ENCODE data around the gene MRPL41.

MRPL41 gene

GRCh38 chr9:137575716-137576411 is 24.2 kb downstream of the MRPL41 start:
- Histone ChIP-seq H3K4me3 (ENCODE audit: extremely low read depth, insufficient read depth, low read length, poor library complexity, severe bottlenecking) (no peak overlapping the region), H3K9me3 (ENCODE audit: control insufficient read depth, low read length) (no peaks in the 10 kb centered on the region), H3K27ac (ENCODE audit: low read depth, low read length, severe bottlenecking) (no peak overlapping the region)

GRCh38 chr9:137578518-137579258 is 27.0 kb downstream of the MRPL41 start, which contains the start of gene DPH7:
TSS of gene DPH7 (minus strand) at chr9:137578925. CDS start at chr9:137578777, 148 bp downstream.
- 4 to 6% methylated on average over 81 to 82 of the region's 82 CpGs for WGBS, 2 experiments (ENCODE audit: insufficient coverage in 2 of 2)
- Histone ChIP-seq H3K36me3 (ENCODE audit: control insufficient read depth, insufficient read depth, low read length) (peaks cover 58% of the 10 kb centered on the region), H3K9me3 (ENCODE audit: control insufficient read depth, low read length) (no peaks in the 10 kb centered on the region), H3K27ac (ENCODE audit: low read depth, low read length, severe bottlenecking) (peak within 1 kb of the TSS; percentile 73), H3K4me1 (ENCODE audit: control insufficient read depth, insufficient read depth, low read length, poor library complexity, severe bottlenecking) (peaks cover 8% of the 10 kb centered on the region), H3K4me3 (ENCODE audit: extremely low read depth, insufficient read depth, low read length, poor library complexity, severe bottlenecking) (peak within 1 kb of the TSS; percentile 93)

More at GRCh38 chr9:137575716-137576411, 24.2 kb downstream of the MRPL41 start:
- peaks cover 8% of the 10 kb centered on the region for H3K4me1 ChIP-seq (ENCODE audit: control insufficient read depth, insufficient read depth, low read length, poor library complexity, severe bottlenecking)
- WGBS, 2 experiments (ENCODE audit: insufficient coverage in 2 of 2): 98 to 100% methylated on average over 2 to 6 of the region's 12 CpGs
- H3K36me3 ChIP-seq (ENCODE audit: control insufficient read depth, insufficient read depth, low read length): peaks cover 52% of the 10 kb centered on the region

GRCh38 chr9:137579259-137579604 is 27.6 kb downstream of the MRPL41 start:
- Histone ChIP-seq H3K36me3 (ENCODE audit: control insufficient read depth, insufficient read depth, low read length) (peaks cover 59% of the 10 kb centered on the region), H3K4me3 (ENCODE audit: extremely low read depth, insufficient read depth, low read length, poor library complexity, severe bottlenecking) (peak overlapping the region; percentile 93), H3K9me3 (ENCODE audit: control insufficient read depth, low read length) (no peaks in the 10 kb centered on the region), H3K4me1 (ENCODE audit: control insufficient read depth, insufficient read depth, low read length, poor library complexity, severe bottlenecking) (peaks cover 8% of the 10 kb centered on the region), H3K27ac (ENCODE audit: low read depth, low read length, severe bottlenecking) (peak overlapping the region; percentile 64)
- WGBS, 2 experiments (ENCODE audit: insufficient coverage in 2 of 2): 67 to 72% methylated on average over 16 to 19 of the region's 19 CpGs

GRCh38 chr9:137580209-137580953 is 28.7 kb downstream of the MRPL41 start:
- Histone ChIP-seq H3K9me3 (ENCODE audit: control insufficient read depth, low read length) (no peaks in the 10 kb centered on the region), H3K27ac (ENCODE audit: low read depth, low read length, severe bottlenecking) (no peak overlapping the region), H3K36me3 (ENCODE audit: control insufficient read depth, insufficient read depth, low read length) (peaks cover 59% of the 10 kb centered on the region), H3K4me3 (ENCODE audit: extremely low read depth, insufficient read depth, low read length, poor library complexity, severe bottlenecking) (no peak overlapping the region), H3K4me1 (ENCODE audit: control insufficient read depth, insufficient read depth, low read length, poor library complexity, severe bottlenecking) (peaks cover 8% of the 10 kb centered on the region)
- 90 to 94% methylated on average over 21 to 22 of the region's 23 CpGs for WGBS, 2 experiments (ENCODE audit: insufficient coverage in 2 of 2)

- Histone ChIP-seq H3K36me3 (ENCODE audit: control insufficient read depth, insufficient read depth, low read length) (peaks cover 59% of the 10 kb centered on the region), H3K27ac (ENCODE audit: low read depth, low read length, severe bottlenecking) (no peak overlapping the region), H3K4me3 (ENCODE audit: extremely low read depth, insufficient read depth, low read length, poor library complexity, severe bottlenecking) (no peak overlapping the region), H3K4me1 (ENCODE audit: control insufficient read depth, insufficient read depth, low read length, poor library complexity, severe bottlenecking) (peaks cover 8% of the 10 kb centered on the region), H3K9me3 (ENCODE audit: control insufficient read depth, low read length) (no peaks in the 10 kb centered on the region)
- WGBS, 2 experiments (ENCODE audit: insufficient coverage in 2 of 2): 94 to 96% methylated on average over 3 to 4 of the region's 4 CpGs
These were observed 29.3 kb downstream of the MRPL41 start for GRCh38 chr9:137580954-137581322.

GRCh38 chr9:137581361-137582285 is 29.9 kb downstream of the MRPL41 start:
- H3K36me3 ChIP-seq (ENCODE audit: control insufficient read depth, insufficient read depth, low read length): peaks cover 59% of the 10 kb centered on the region
- no peak overlapping the region for H3K4me3 ChIP-seq (ENCODE audit: extremely low read depth, insufficient read depth, low read length, poor library complexity, severe bottlenecking)
- peaks cover 8% of the 10 kb centered on the region for H3K4me1 ChIP-seq (ENCODE audit: control insufficient read depth, insufficient read depth, low read length, poor library complexity, severe bottlenecking)
- H3K27ac ChIP-seq (ENCODE audit: low read depth, low read length, severe bottlenecking): no peak overlapping the region
- WGBS, 2 experiments (ENCODE audit: insufficient coverage in 2 of 2): 95% methylated on average over 19 to 20 of the region's 22 CpGs
- H3K9me3 ChIP-seq (ENCODE audit: control insufficient read depth, low read length): no peaks in the 10 kb centered on the region

GRCh38 chr9:137582286-137582860 is 30.7 kb downstream of the MRPL41 start:
- Histone ChIP-seq H3K36me3 (ENCODE audit: control insufficient read depth, insufficient read depth, low read length) (peaks cover 65% of the 10 kb centered on the region), H3K9me3 (ENCODE audit: control insufficient read depth, low read length) (no peaks in the 10 kb centered on the region), H3K4me3 (ENCODE audit: extremely low read depth, insufficient read depth, low read length, poor library complexity, severe bottlenecking) (no peak overlapping the region), H3K4me1 (ENCODE audit: control insufficient read depth, insufficient read depth, low read length, poor library complexity, severe bottlenecking) (peaks cover 5% of the 10 kb centered on the region), H3K27ac (ENCODE audit: low read depth, low read length, severe bottlenecking) (no peak overlapping the region)
- 92 to 93% methylated on average over 17 to 20 of the region's 20 CpGs for WGBS, 2 experiments (ENCODE audit: insufficient coverage in 2 of 2)

GRCh38 chr9:137583347-137583746 is 31.7 kb downstream of the MRPL41 start:
- peaks cover 75% of the 10 kb centered on the region for H3K36me3 ChIP-seq (ENCODE audit: control insufficient read depth, insufficient read depth, low read length)
- no peak overlapping the region for H3K4me3 ChIP-seq (ENCODE audit: extremely low read depth, insufficient read depth, low read length, poor library complexity, severe bottlenecking)
- WGBS, 2 experiments (ENCODE audit: insufficient coverage in 2 of 2): 91 to 97% methylated on average over 10 to 14 of the region's 14 CpGs

GRCh38 chr9:137583957-137584356 is 32.3 kb downstream of the MRPL41 start:
- Histone ChIP-seq H3K4me3 (ENCODE audit: extremely low read depth, insufficient read depth, low read length, poor library complexity, severe bottlenecking) (no peak overlapping the region), H3K36me3 (ENCODE audit: control insufficient read depth, insufficient read depth, low read length) (peaks cover 79% of the 10 kb centered on the region), H3K9me3 (ENCODE audit: control insufficient read depth, low read length) (no peaks in the 10 kb centered on the region), H3K4me1 (ENCODE audit: control insufficient read depth, insufficient read depth, low read length, poor library complexity, severe bottlenecking) (no peaks in the 10 kb centered on the region), H3K27ac (ENCODE audit: low read depth, low read length, severe bottlenecking) (no peak overlapping the region)
- WGBS, 2 experiments (ENCODE audit: insufficient coverage in 2 of 2): 90 to 98% methylated on average over 7 to 8 of the region's 8 CpGs

More at GRCh38 chr9:137583347-137583746, 31.7 kb downstream of the MRPL41 start:
- H3K4me1 ChIP-seq (ENCODE audit: control insufficient read depth, insufficient read depth, low read length, poor library complexity, severe bottlenecking): no peaks in the 10 kb centered on the region
- H3K27ac ChIP-seq (ENCODE audit: low read depth, low read length, severe bottlenecking): no peak overlapping the region
- H3K9me3 ChIP-seq (ENCODE audit: control insufficient read depth, low read length): no peaks in the 10 kb centered on the region

All from mesodermal cell (in vitro differentiated cells).